ENCODE measurements around the gene SPAG16. TPM values are rescaled to one million over a fixed set of nuclear protein-coding genes. Genes with fewer than 3 reads are reported as not detected.

Gene SPAG16
- 38.1 and 43.7 TPM in 2 replicates for total RNA-seq

DNA sequence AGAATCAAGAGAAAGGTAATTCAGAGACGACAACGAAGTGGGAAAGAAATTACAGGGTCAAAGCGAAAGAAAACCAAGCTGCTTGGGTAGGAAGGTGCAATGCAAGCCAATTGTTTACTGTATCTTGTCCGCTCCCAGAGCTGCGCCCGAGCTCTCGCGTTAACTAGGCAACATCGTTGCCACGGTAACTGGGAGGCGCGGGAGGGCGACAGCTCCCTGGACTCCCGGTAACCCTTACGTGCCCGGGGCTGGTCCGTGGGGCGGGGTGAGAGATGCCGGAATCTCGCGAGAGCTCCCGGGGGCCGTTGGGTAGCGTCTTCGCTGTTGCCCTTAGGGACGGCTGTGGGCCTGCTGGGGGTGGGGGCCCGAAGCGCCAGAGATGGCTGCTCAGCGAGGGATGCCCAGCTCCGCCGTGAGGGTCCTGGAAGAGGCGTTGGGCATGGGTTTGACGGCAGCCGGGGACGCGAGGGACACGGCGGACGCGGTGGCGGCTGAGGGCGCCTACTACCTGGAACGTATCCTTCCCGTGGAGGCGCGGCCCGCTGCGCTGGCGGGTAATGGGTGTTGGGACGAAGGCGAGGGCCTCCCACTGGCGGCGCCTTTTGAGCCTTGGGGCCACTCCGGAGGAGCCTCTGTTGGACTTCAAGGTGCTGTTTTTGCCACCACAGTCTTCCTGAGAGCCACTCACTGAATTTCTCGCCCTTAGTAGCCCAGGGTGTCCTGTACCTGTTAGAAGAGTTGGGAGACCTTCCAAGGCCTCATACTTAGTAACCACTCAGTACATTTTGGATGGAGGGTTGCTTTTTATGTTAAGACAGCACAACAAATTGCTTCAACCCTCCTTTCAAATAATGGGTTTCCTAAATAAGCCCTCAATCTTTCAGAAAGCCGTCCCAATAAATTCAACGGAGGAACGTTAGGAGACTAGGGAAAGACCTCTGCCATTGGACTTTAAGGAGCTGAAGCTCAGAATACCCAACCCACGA is at the start of gene SPAG16:
Gene SPAG16, plus strand, starts transcription at position 360 of the 986 bp plus-strand sequence.

DNA sequence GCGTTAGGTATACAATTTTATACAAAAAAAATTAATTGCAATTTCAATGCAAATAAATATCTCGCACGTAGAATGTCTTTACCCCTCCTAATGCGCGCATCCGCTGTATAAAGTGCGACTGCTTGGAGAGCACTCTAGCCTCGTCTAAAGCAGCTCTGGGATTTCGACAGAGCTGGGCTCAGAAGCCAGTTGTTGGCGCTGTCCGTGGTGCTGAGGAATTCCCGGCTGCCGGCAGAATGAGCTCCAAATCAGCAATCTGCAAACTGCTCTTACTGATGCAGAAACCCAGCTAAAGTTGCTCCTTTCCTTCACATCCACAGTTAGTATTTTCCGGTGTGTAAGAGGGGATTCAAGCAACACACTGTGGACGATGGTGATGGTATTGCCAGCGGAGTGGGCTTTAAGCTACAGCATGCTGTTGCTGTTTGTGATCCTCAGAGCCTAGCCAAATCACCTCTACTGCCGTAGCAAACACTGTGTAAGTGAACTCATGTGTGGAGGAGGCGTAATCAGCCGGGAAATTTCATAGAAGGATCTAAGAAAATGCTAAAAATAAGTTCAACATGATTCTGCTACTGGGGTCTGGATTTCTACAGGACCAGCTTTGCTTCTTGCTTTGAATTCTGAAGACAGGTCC is 1126.8 kb downstream of the SPAG16 start, which contains the start of gene VWC2L:
Gene VWC2L, plus strand, starts transcription at position 137 of the 637 bp plus-strand sequence. CDS start 3,140 bp downstream, outside the sequence.

Other genes with a start within 250 kb of the SPAG16 start
- 4.0 and 8.8 TPM in 2 replicates for gene IKZF2, start 132.9 kb upstream of the SPAG16 start, total RNA-seq